Subcutaneous adipose tissue (tissue), 4 donors: Measurements from ENCODE around the gene IGF2. TPM values are rescaled to one million over a fixed set of nuclear protein-coding genes. Genes with fewer than 3 reads are reported as not detected.

Experiments
- total RNA-seq, 4 donors: library from RNA; depleted of rRNA; stranded (reverse); fragments of >200 nt; gene quantifications; one replicate each; pipeline ENCODE4 v1.1.0, GENCODE V29; 2016
- TF ChIP-seq, protein P1 (sequence below): fragments of 450-650 bp; IDR thresholded peaks from one replicate; pipeline ENCODE4 v1.5.1; 2016; ENCODE audit warnings: low read depth, mild to moderate bottlenecking, control low read depth, antibody characterized with exemption, moderate library complexity

The IGF2 gene
- total RNA-seq, 4 donors from 2014 or later, result 21.6 to 32.8 (median 26.6) TPM

DNA sequence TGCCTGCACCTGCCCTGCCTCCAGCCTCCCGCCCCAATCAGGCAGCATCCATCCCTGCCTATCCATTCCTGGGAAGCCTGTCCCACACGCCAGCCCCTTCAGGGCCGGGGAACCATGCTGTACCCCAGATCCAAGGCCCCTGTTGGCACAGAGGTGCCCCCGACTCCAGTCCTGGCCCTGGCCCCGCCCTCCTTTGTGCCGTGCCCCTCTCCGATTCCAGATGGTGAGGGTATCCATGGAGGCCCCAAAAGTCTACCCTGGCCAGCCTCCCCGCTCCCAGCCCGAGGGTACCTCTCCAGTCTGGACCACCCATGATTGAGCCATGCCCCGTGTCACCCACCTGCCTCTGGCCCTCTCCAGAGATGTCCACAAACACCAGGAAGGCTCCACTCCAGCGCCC lies 35.2 kb upstream of the IGF2 start:
- TF ChIP-seq, protein P1, sequence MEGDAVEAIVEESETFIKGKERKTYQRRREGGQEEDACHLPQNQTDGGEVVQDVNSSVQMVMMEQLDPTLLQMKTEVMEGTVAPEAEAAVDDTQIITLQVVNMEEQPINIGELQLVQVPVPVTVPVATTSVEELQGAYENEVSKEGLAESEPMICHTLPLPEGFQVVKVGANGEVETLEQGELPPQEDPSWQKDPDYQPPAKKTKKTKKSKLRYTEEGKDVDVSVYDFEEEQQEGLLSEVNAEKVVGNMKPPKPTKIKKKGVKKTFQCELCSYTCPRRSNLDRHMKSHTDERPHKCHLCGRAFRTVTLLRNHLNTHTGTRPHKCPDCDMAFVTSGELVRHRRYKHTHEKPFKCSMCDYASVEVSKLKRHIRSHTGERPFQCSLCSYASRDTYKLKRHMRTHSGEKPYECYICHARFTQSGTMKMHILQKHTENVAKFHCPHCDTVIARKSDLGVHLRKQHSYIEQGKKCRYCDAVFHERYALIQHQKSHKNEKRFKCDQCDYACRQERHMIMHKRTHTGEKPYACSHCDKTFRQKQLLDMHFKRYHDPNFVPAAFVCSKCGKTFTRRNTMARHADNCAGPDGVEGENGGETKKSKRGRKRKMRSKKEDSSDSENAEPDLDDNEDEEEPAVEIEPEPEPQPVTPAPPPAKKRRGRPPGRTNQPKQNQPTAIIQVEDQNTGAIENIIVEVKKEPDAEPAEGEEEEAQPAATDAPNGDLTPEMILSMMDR, result no peak

DNA sequence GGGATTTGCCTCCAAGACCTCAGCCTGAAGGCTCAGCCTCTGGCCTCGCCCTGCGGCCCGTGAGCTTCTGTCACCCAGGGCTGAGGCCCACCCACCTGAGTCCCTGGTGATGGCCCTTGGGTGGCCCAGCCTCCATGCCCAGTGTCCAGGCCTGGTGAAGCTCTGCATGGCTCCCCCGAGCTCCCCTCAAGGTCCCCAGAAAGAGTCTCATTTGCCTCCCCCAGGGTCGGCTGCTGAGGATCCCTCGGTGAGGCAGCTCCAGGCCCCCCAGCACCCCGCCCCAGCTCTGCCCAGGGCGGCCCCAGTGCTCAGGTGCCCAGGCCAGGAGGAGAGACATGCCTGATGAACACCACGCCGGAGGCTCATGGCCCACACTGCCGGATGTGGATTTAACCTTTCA lies 34.6 kb upstream of the IGF2 start:
- TF ChIP-seq, protein P1, result no peak

DNA sequence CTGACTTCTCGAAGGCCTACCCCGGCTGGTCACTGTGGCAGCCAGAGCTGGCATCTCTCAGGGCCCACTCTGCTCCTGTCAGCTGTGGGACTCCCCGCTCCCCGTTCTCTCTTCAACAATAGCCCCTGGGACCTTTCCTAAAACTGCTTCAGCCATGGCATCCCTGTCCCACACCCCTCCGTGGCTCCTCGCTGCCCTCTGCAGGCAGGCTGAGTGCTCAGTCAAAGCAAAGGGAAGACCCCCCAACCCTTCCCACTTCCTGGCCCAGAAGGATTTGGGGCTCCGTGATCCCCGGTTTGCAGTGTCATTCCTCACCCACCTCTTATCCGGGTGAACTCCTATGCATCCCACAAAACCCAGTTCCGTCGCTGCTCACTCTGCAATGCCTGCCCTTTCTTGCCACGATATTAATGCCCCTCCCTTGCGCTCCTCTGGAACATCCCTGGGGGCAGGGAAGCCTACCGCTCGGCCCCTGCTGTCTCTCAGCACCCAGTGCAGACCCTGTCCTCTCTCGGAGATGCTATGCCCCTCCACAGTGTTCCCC lies 34.0 kb upstream of the IGF2 start:
- TF ChIP-seq, protein P1, result no peak

DNA sequence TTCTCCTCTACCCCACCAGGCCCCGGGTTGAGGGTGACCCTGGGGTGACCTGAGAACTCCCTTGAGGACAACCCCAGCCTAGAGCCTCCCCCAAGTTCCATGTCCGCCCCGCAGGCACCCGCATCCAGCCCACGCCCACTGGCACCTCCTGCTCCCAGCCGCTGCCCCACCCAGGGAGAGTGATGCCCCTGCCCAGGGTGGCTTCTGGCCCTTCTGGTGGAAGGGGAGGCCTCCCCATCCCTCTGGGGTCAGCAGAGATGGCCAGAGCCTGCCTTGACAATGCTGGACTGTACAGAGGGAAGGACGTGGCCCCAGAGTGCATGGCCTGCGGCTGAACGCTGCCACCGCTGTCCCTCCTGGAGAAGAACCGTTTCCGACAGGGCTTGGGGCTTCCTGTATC lies 33.5 kb upstream of the IGF2 start:
- TF ChIP-seq, protein P1, result no peak

- TF ChIP-seq, protein P1, result no peak
These were observed 32.4 kb upstream of the IGF2 start, which contains the start of gene TH for GRCh38 chr11:2171591-2172003. Gene TH (minus strand): TSS chr11:2171815. CDS start chr11:2171786, 29 bp downstream.

DNA sequence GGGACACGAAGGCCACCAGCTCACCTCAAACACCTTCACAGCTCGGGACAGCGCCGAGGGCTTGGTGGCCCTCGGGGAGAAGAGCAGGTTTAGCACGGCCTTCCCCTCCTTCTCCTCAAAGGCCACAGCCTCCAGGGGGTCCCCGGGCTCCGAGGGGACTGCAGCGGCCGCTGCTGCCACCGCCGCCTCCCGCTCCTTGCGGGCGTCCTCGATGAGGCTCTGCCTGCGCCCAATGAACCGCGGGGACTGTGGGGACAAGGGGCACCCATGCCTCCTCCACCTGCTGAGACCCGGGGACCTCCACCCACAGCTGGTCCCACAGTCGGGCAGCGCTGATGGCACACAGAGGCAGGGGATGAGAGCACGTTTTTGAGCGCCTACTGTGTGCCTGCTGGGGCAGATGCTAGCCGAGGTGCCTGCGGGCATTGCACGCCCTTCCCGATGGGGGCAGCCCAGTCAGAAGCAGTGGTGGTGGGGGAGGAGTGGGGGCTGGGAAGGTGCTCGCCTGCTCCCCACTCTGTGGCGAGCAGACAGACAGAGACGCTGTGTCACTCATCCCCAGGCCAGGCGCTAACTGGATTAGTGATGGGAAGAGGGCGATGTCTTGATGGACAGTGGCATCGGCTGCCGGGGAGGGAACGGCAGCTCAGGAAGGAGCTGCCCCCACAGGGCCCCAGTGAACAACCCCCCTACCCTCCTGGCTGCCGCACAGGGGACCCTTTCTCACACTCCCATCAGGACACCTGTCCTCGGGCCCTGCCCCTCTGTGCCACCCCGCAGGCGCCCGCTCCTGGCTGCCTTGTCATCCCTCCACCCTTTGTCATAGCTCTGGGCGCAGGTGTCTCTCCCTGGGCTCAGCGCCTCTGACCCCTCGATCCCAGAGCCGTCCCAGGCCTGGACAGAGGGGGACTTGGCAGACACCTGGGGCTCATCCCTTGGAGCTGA lies 30.7 kb upstream of the IGF2 start:
- TF ChIP-seq, protein P1, result no peak

- TF ChIP-seq, protein P1, result no peak
These were observed 29.8 kb upstream of the IGF2 start for GRCh38 chr11:2169005-2169378.
